Neural progenitor cell (in vitro differentiated cells): ENCODE results near the gene ABHD11.

Source experiments
- EZH2 ChIP-seq: fragments of 200-600 bp; sonication (generic); IDR thresholded peaks from 2 replicates; pipeline ENCODE4 v1.6.1; 2017; ENCODE audit warnings: antibody characterized with exemption, mild to moderate bottlenecking, moderate library complexity
- EZH2phosphoT487 ChIP-seq: fragments of 200-600 bp; sonication (generic); IDR thresholded peaks from 2 replicates; pipeline ENCODE4 v1.6.1; 2017; ENCODE audit warnings: antibody characterized with exemption
- TF ChIP-seq, protein P1 (sequence below): fragments of 200-600 bp; sonication (generic); IDR thresholded peaks from 2 replicates; pipeline ENCODE4 v1.5.1; 2017; ENCODE audit warnings: antibody characterized with exemption, mild to moderate bottlenecking

DNA sequence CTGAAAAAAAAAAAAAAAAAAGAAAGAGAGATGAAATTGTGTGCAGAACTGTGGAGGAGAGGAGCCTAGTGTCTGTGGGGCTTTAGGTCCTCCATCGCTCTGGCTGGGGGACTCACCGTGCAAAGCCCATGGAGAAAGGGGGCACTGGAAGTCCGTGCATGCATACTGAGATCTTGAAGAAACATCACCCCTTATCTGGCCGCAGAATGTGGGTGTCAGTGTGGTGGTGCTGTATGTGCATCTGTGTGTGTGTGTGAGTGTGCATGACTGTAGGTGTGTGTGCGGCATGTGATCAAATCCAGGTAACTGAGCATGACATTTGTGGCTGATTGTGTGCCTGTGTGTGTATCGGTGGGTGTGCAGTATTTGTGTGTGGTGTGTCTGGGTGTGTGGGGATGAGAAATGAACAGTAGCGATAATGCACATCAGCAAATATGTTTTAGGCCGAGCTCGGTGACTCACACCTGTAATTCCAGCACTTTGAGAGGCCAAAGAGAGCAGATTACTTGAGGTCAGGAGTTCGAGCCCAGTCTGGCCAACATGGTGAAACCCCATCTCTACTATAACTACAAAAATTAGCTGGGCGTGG lies 40.3 kb upstream of the ABHD11 start:
- TF ChIP-seq, protein P1, sequence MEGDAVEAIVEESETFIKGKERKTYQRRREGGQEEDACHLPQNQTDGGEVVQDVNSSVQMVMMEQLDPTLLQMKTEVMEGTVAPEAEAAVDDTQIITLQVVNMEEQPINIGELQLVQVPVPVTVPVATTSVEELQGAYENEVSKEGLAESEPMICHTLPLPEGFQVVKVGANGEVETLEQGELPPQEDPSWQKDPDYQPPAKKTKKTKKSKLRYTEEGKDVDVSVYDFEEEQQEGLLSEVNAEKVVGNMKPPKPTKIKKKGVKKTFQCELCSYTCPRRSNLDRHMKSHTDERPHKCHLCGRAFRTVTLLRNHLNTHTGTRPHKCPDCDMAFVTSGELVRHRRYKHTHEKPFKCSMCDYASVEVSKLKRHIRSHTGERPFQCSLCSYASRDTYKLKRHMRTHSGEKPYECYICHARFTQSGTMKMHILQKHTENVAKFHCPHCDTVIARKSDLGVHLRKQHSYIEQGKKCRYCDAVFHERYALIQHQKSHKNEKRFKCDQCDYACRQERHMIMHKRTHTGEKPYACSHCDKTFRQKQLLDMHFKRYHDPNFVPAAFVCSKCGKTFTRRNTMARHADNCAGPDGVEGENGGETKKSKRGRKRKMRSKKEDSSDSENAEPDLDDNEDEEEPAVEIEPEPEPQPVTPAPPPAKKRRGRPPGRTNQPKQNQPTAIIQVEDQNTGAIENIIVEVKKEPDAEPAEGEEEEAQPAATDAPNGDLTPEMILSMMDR = no peak
- TF ChIP-seq EZH2 = no peak
- TF ChIP-seq EZH2phosphoT487 = no peak
